Keratinocyte (primary cell): ENCODE results near the gene IREB2. TPM values are rescaled to one million over a fixed set of nuclear protein-coding genes. Genes with fewer than 3 reads are reported as not detected.

Source experiments
- DNase-seq: peaks from one replicate; pipeline ENCODE4 v3.0.0-alpha.2; 2011; ENCODE audit warnings: low read depth, missing footprints, low spot score
- FAIRE-seq: peaks from 2 replicates; lab custom pipeline; 2011; peaks lifted over from hg19 to GRCh38; lab: Jason Lieb, UNC
- H2AFZ ChIP-seq: 2 replicates; pipeline ENCODE4 v1.6.0; 2012; ENCODE audit warnings: low read length, control low read depth, inconsistent platforms; ENCODE audit not compliant: control insufficient read depth
- H3K27ac ChIP-seq: 2 replicates; pipeline ENCODE4 v1.5.1; 2011; ENCODE audit warnings: low read length; ENCODE audit not compliant: control insufficient read depth, insufficient read depth
- H3K27me3 ChIP-seq: 3 replicates; pipeline ENCODE4 v1.6.0; 2011; ENCODE audit warnings: low read length; ENCODE audit not compliant: control insufficient read depth, insufficient read depth; ENCODE audit errors: extremely low read depth
- H3K36me3 ChIP-seq, 2 experiments: 2 replicates in 1 of 2; 3 replicates in 1 of 2; pipeline ENCODE4 v1.5.1; 2011; ENCODE audit warnings: low read length in 2 of 2, mild to moderate bottlenecking in 1 of 2; ENCODE audit not compliant: control insufficient read depth in 2 of 2, insufficient read depth in 2 of 2; ENCODE audit errors: extremely low read depth in 1 of 2
- H3K4me1 ChIP-seq: 3 replicates; pipeline ENCODE4 v1.5.1; 2011; ENCODE audit warnings: low read length; ENCODE audit not compliant: control insufficient read depth, insufficient read depth; ENCODE audit errors: extremely low read depth
- H3K4me2 ChIP-seq: 3 replicates; pipeline ENCODE4 v1.6.0; 2011; ENCODE audit warnings: low read depth, low read length; ENCODE audit not compliant: control insufficient read depth, insufficient read depth; ENCODE audit errors: extremely low read depth
- H3K4me3 ChIP-seq, 3 experiments: fragments of 200-600 bp in 1 of 3; sonication (generic) in 1 of 3; 2 replicates in 2 of 3; 3 replicates in 1 of 3; pipeline ENCODE4 v1.5.1; 2011 to 2016; ENCODE audit warnings: low read length in 3 of 3, mild to moderate bottlenecking in 3 of 3, control low read depth in 2 of 3, inconsistent platforms in 1 of 3, low read depth in 1 of 3, mixed read lengths in 1 of 3, mixed run types in 1 of 3, moderate library complexity in 1 of 3; ENCODE audit not compliant: control insufficient read depth in 2 of 3, insufficient read depth in 2 of 3; ENCODE audit errors: extremely low read depth in 1 of 3
- H3K79me2 ChIP-seq: 2 replicates; pipeline ENCODE4 v1.6.0; 2012; ENCODE audit warnings: low read length; ENCODE audit not compliant: control insufficient read depth, insufficient read depth
- H3K9ac ChIP-seq: 3 replicates; pipeline ENCODE4 v1.6.0; 2011; ENCODE audit warnings: low read length; ENCODE audit not compliant: control insufficient read depth, insufficient read depth; ENCODE audit errors: extremely low read depth
- H3K9me1 ChIP-seq: 3 replicates; pipeline ENCODE4 v1.6.0; 2011; ENCODE audit warnings: low read length; ENCODE audit not compliant: control insufficient read depth, insufficient read depth; ENCODE audit errors: extremely low read depth
- H3K9me3 ChIP-seq: 2 replicates; pipeline ENCODE4 v1.5.1; 2012; ENCODE audit warnings: low read depth, low read length; ENCODE audit not compliant: control insufficient read depth
- H4K20me1 ChIP-seq: 3 replicates; pipeline ENCODE4 v1.6.0; 2011; ENCODE audit warnings: low read length; ENCODE audit not compliant: control insufficient read depth, insufficient read depth; ENCODE audit errors: extremely low read depth
- EZH2 ChIP-seq: IDR thresholded peaks from one replicate; pipeline ENCODE4 v1.6.1; 2012; ENCODE audit warnings: inconsistent platforms, mild to moderate bottlenecking, low read length, moderate library complexity
- dilution Hi-C: fragments of 300-500 bp; cut with MboI; formaldehyde crosslinking; loops from one replicate; pipeline ENCODE4 v1.7.0; 2020; ENCODE audit warnings: low sequenced_read_pairs; ENCODE audit not compliant: extremely low pct_ligation_motif_present
- polyA plus RNA-seq, 5 experiments: library from polyadenylated mRNA; depleted of rRNA in 3 of 5; stranded (reverse) in 3 of 5; stranded (forward) in 1 of 5; unstranded in 1 of 5; fragments of >200 nt; gene quantifications; 1 replicate in 1 of 5; 2 replicates in 3 of 5; 3 replicates in 1 of 5; pipeline versions ENCODE4 v1.2.1 to v1.2.3, GENCODE V29; 2011 to 2012; ENCODE audit warnings: missing spikeins in 2 of 5, low read depth in 1 of 5, low replicate concordance in 1 of 5
- TF ChIP-seq, protein P1 (sequence below), 3 experiments: IDR thresholded peaks in 1 of 3; conservative IDR thresholded peaks in 1 of 3; optimal IDR thresholded peaks in 1 of 3; 2 replicates in 2 of 3; 3 replicates in 1 of 3; pipeline versions ENCODE3 to v1.5.1; 2011; ENCODE audit warnings: low read length in 3 of 3, mild to moderate bottlenecking in 3 of 3, moderate library complexity in 2 of 3, control low read depth in 1 of 3, inconsistent platforms in 1 of 3; ENCODE audit not compliant: insufficient read depth in 2 of 3; ENCODE audit errors: extremely low read depth in 1 of 3

Gene IREB2
- polyA plus RNA-seq, 1 donor (not counting 4 experiments of a cell fraction or from before 2014, with no cell fraction given) = 20.5 TPM

DNA sequence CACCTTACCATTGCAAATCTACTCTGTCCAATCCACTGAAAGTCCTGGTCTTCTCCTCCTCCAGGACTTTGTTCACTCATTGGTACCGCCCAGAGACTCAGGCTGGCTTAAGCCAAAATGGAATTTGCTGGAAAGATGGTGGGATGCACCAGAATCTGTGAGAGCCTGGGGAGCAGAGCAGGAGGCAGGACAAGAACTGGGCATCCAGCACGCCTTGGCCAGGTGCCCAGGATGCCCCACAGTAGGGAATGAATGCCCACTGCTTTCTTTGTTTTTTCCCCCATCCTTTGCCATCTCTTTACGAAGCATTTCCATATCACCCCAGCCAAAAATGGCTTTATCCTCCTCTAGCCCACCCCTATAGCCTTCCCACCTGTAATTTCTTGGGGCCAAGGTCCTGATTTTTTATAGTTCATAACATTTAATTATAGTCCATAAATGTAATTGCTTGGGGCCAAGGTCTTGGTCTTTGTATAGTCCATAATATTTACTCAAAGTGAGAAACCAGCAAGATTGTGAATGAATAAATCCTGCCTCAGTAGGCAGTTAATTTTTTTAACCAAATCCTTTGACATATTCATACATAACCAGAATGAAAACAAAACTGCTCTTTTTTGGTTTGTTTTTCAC, 23.3 kb upstream of the IREB2 start:
- no peaks in the 10 kb centered on the region for H3K27me3 ChIP-seq
- FAIRE-seq (no peak), DNase-seq (no peak)
- no peak overlapping the region for H3K9ac ChIP-seq
- no peak overlapping the region for H3K27ac ChIP-seq
- no peak overlapping the region for H3K4me2 ChIP-seq
- peaks cover 8% of the 10 kb centered on the region for H3K4me1 ChIP-seq
- no peak overlapping the region for H3K4me3 ChIP-seq
- no peak overlapping the region for H2AFZ ChIP-seq
- no peaks in the 10 kb centered on the region for H3K36me3 ChIP-seq
- H3K79me2 ChIP-seq = no peaks in the 10 kb centered on the region
- H3K9me3 ChIP-seq = no peaks in the 10 kb centered on the region
- TF ChIP-seq, protein P1, sequence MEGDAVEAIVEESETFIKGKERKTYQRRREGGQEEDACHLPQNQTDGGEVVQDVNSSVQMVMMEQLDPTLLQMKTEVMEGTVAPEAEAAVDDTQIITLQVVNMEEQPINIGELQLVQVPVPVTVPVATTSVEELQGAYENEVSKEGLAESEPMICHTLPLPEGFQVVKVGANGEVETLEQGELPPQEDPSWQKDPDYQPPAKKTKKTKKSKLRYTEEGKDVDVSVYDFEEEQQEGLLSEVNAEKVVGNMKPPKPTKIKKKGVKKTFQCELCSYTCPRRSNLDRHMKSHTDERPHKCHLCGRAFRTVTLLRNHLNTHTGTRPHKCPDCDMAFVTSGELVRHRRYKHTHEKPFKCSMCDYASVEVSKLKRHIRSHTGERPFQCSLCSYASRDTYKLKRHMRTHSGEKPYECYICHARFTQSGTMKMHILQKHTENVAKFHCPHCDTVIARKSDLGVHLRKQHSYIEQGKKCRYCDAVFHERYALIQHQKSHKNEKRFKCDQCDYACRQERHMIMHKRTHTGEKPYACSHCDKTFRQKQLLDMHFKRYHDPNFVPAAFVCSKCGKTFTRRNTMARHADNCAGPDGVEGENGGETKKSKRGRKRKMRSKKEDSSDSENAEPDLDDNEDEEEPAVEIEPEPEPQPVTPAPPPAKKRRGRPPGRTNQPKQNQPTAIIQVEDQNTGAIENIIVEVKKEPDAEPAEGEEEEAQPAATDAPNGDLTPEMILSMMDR (optimal IDR thresholded peaks at IDR 0.05 in 1 of 3, IDR thresholded peaks at IDR 0.05 in 1 of 3, conservative IDR thresholded peaks at IDR 0.05 in 1 of 3; ENCODE audit: extremely low read depth in 1 of 3, insufficient read depth in 2 of 3, low read length in 3 of 3) = no peak
- no peak for TF ChIP-seq EZH2
- no peaks in the 10 kb centered on the region for H4K20me1 ChIP-seq
- no peaks in the 10 kb centered on the region for H3K9me1 ChIP-seq
- dilution Hi-C loops = no loop called here

DNA sequence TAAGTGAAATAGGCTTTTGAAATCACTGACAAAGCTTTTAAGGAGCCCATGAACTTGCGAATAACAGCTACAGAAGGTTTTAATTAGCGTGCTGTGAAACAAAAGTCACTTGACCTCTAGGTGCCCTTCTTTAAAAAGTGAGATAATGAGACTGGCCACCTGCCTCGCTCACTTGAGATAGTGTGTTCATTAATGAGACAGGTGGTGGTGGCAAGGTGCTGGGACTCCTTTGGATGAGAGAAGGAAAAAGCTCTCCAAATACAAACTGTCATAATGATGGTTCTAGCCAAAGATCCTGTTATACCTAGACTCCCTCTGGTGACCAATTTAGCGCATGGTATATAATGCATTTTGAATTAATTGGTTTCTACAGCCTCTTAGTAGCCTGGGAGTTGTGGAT, 22.7 kb upstream of the IREB2 start:
- no peaks in the 10 kb centered on the region for H3K36me3 ChIP-seq
- no peaks in the 10 kb centered on the region for H3K9me1 ChIP-seq
- no peak overlapping the region for H3K27ac ChIP-seq
- H3K9ac ChIP-seq = no peak overlapping the region
- H3K9me3 ChIP-seq = no peaks in the 10 kb centered on the region
- H3K4me2 ChIP-seq = no peak overlapping the region
- H4K20me1 ChIP-seq = no peaks in the 10 kb centered on the region
- dilution Hi-C loops = no loop called here
- H3K79me2 ChIP-seq = no peaks in the 10 kb centered on the region
- DNase-seq = no peak
- no peaks in the 10 kb centered on the region for H3K27me3 ChIP-seq
- TF ChIP-seq, protein P1 (optimal IDR thresholded peaks at IDR 0.05 in 1 of 3, IDR thresholded peaks at IDR 0.05 in 1 of 3, conservative IDR thresholded peaks at IDR 0.05 in 1 of 3; ENCODE audit: extremely low read depth in 1 of 3, insufficient read depth in 2 of 3, low read length in 3 of 3) = peak in 1 of 3 experiments; percentile 23
- TF ChIP-seq EZH2 = no peak
- peak; percentile 34 for FAIRE-seq
- H2AFZ ChIP-seq = no peak overlapping the region
- peaks cover 8% of the 10 kb centered on the region for H3K4me1 ChIP-seq
- no peak overlapping the region for H3K4me3 ChIP-seq
